IPS-18a (cell line): ENCODE data around the gene OPTC.
A peak's percentile ranks its signal among the peaks of the same experiment; 100 is the strongest.
"Not testable (repeated sequence)": the region's sequence is repeated elsewhere in the genome, so short reads cannot be mapped to it uniquely, and the experiment has no call there.

Source experiments
- H3K27ac ChIP-seq: one replicate; pipeline ENCODE4 v1.5.1; 2013; ENCODE audit warnings: low read length
- H3K27me3 ChIP-seq: one replicate; pipeline ENCODE4 v1.6.1; 2013; ENCODE audit warnings: mild to moderate bottlenecking, low read length; ENCODE audit not compliant: control insufficient read depth, insufficient read depth
- H3K36me3 ChIP-seq: one replicate; pipeline ENCODE4 v1.6.1; 2013; ENCODE audit warnings: low read depth, low read length; ENCODE audit not compliant: control insufficient read depth
- H3K4me1 ChIP-seq: one replicate; pipeline ENCODE4 v1.6.1; 2013; ENCODE audit warnings: low read depth, low read length; ENCODE audit not compliant: control insufficient read depth
- H3K4me3 ChIP-seq: one replicate; pipeline ENCODE4 v1.5.1; 2013; ENCODE audit warnings: low read length
- H3K9ac ChIP-seq: one replicate; pipeline ENCODE4 v1.6.1; 2013; ENCODE audit warnings: mild to moderate bottlenecking, low read length, moderate library complexity
- H3K9me3 ChIP-seq: one replicate; pipeline ENCODE4 v1.6.1; 2013; ENCODE audit warnings: low read depth, low read length; ENCODE audit not compliant: control insufficient read depth

Gene OPTC

DNA sequence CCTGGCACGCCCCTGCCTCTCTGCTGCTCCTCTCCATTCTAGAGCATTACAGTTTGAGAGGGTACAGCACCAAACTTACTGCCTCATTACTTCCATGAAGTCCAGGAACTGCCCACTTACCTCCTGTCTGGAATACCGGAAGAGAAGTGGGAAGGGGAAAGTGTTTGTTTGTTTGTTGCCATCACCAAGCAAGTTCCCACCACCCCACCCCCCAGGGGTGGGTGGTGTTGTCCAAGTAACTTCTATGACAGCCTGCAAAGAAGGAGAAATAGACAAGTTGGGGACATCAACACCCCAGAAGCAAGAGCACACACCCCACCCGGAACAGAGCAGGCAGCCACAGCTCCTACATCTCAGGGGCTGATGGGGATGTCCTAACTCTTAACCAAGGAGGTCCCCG is 18.0 kb downstream of the OPTC start:
- H3K9ac ChIP-seq = no peak overlapping the region
- no peak overlapping the region for H3K27ac ChIP-seq

DNA sequence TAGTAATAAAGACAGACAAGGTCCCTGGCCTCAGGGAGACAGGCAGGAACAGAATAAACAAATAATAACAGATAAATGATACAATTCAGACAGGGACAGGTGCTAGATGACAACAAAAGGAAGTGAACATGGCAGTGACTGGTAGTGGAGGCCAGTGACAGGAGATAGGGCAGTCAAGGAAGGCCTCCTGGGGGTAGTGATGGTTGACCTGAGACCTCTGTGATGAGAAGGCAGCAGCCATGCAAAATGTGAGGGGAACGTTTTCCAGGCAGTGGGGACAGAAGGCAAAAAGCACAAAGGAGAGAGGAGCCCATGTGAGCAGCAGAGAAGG is 18.5 kb downstream of the OPTC start:
- H3K27ac ChIP-seq = no peak overlapping the region
- no peak overlapping the region for H3K9ac ChIP-seq
- no peaks in the 10 kb centered on the region for H3K9me3 ChIP-seq

More for the DNA sequence above, 18.0 kb downstream of the OPTC start:
- H3K36me3 ChIP-seq = no peaks in the 10 kb centered on the region
- no peak overlapping the region for H3K4me3 ChIP-seq
- peaks cover 51% of the 10 kb centered on the region for H3K27me3 ChIP-seq
- H3K9me3 ChIP-seq = no peaks in the 10 kb centered on the region
- H3K4me1 ChIP-seq = peaks cover 48% of the 10 kb centered on the region

DNA sequence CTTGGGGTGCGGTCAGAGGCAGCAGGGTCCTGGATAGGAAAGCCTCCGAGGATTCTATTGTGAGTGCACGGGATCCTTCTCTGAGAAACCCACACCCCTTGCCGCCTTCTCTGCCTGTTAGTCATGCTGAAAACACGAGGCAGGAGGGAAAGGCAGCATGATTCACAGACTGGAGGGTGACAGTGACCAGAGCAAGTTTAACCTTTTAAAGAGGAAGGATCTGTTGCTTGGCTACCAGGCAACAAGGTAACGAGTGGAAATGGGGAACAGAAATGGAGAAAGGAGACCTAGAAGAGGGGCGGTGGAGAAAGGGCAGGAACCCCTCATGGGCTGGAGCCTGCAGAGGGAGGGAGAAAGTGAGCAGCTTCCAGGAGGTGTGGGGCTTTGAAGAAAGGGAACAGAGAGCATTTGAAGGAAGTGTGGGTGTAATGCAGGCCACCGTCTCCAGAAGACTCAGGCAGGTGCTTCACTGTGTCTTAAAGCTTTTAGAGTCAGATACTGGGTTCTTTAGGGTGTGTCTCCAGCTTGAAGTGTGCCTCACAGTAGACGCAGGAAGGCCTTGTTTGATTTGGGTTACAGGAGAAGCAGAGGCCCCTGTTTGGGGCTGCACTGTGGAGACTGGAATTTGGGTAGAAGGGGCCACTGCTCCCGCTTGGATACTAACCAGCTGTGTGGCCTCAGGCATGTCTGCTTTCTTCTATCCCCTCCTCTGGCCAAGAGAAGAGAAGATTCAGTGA is 19.1 kb downstream of the OPTC start:
- Histone ChIP-seq H3K9me3 (no peaks in the 10 kb centered on the region), H3K4me3 (no peak overlapping the region), H3K9ac (no peak overlapping the region)

More for the DNA sequence above, 18.5 kb downstream of the OPTC start:
- H3K27me3 ChIP-seq = peaks cover 56% of the 10 kb centered on the region
- H3K4me3 ChIP-seq = no peak overlapping the region
- H3K4me1 ChIP-seq = peaks cover 49% of the 10 kb centered on the region
- no peaks in the 10 kb centered on the region for H3K36me3 ChIP-seq

DNA sequence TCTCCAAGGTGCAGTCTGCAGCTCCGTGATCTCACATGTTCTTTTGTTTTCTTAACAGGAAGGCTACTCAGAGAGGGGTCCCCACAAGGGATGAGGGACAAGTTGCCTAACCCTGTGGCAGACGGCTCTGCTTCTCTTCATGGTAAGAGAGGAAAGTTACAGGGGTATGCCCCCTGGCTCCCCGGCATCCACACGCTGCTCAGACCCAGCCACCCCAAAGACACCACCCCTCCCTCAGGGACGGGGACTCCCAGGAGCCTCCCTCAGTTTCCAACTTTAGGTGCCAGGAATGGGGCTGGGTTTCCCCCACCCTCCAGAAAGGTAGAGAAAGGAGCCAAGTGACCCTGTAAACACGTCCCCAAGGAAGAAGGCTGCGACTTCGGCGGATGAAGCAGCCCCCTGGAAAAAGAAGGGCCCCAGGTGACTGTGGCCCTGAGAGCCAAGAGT is 19.7 kb downstream of the OPTC start:
- peak overlapping the region; percentile 40 for H3K4me3 ChIP-seq
- peak overlapping the region; percentile 40 for H3K9ac ChIP-seq

More for the DNA sequence above, 19.1 kb downstream of the OPTC start:
- no peak overlapping the region for H3K27ac ChIP-seq
- peaks cover 62% of the 10 kb centered on the region for H3K27me3 ChIP-seq
- H3K4me1 ChIP-seq = peaks cover 48% of the 10 kb centered on the region
- H3K36me3 ChIP-seq = no peaks in the 10 kb centered on the region

DNA sequence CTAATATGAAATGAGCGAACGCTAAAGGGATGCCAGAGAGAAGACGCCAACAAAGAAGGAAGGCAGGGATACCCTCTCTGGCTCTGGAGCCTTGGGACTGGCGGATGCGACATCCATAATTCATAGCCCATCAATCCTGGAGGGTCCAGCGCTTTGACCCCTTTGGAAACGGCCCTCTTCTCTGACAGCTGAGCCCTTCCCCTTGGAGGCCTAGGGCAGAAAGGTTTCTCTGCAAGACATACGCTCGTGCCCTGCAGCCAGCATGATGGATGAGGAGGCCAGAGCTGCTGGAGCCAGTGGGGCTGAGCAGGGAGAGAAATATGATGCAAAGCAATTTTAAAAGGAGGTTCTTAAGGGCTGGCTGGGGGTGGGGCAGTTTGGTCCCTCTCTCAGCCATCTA is 22.2 kb downstream of the OPTC start:
- Histone ChIP-seq H3K27me3 (peaks cover 91% of the 10 kb centered on the region), H3K4me3 (no peak overlapping the region), H3K9ac (no peak overlapping the region), H3K9me3 (no peaks in the 10 kb centered on the region), H3K4me1 (peaks cover 58% of the 10 kb centered on the region), H3K36me3 (no peaks in the 10 kb centered on the region), H3K27ac (no peak overlapping the region)

More for the DNA sequence above, 19.7 kb downstream of the OPTC start:
- Histone ChIP-seq H3K4me1 (peaks cover 44% of the 10 kb centered on the region), H3K27me3 (peaks cover 68% of the 10 kb centered on the region), H3K9me3 (no peaks in the 10 kb centered on the region), H3K36me3 (no peaks in the 10 kb centered on the region), H3K27ac (no peak overlapping the region)

DNA sequence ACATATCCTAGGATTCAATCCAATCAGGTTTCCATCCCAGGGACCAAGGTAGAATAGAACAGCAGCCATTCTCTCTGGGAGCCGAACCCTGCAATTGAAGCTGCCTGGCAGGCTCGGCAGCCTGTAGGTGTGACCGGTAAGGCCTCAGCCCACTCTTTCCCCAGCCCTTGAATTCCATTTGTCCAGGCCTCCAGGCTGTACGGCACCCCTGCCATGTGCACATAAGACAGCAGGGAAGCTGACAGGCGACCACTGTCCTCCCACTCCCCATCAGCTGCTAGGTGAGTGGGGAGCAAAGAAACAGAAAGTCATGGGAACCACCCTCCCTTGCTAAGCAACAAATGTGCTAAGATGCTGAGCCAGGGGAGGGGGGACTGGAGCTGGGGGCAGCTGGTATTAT is 23.0 kb downstream of the OPTC start:
- Histone ChIP-seq H3K9ac (no peak overlapping the region), H3K36me3 (no peaks in the 10 kb centered on the region), H3K4me1 (peaks cover 65% of the 10 kb centered on the region), H3K27me3 (peaks cover 97% of the 10 kb centered on the region), H3K9me3 (no peaks in the 10 kb centered on the region), H3K4me3 (no peak overlapping the region), H3K27ac (no peak overlapping the region)

DNA sequence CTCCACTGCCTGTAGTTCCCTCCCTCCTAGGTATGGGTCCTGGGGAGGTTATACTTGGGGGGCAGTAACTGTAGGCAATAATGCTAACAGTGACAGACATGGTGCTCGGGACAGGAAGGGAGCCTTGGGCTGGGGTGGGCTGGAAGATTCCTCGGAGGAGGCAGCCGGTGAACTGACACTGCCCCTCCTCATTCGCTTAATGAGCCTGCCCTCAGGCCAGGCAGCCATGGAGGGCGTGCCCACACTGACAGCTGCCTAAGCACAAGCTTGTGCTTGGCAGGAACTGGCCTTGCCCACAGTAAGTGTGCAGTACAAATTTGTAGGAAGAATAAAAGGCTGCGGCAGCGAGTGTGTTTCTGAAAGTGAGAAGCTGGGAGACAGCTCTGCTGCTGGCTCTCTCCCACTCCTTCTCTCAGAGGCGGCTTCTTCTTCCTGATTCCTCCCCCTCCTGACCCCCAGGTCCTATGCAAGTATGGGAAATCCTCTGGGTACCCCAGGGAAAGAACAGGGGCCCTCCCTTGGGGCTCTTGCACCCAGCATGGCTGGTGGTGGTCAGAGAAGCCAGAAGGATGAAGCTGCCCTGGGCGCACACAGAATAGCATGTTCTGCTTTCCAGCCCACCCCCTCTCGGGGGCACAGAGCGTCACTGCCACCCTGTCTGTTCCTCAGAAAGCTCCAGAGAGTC is 23.6 kb downstream of the OPTC start:
- Histone ChIP-seq H3K4me3 (no peak overlapping the region), H3K4me1 (peaks cover 70% of the 10 kb centered on the region), H3K9me3 (no peaks in the 10 kb centered on the region), H3K9ac (no peak overlapping the region), H3K27ac (no peak overlapping the region), H3K27me3 (peaks cover 93% of the 10 kb centered on the region), H3K36me3 (no peaks in the 10 kb centered on the region)

DNA sequence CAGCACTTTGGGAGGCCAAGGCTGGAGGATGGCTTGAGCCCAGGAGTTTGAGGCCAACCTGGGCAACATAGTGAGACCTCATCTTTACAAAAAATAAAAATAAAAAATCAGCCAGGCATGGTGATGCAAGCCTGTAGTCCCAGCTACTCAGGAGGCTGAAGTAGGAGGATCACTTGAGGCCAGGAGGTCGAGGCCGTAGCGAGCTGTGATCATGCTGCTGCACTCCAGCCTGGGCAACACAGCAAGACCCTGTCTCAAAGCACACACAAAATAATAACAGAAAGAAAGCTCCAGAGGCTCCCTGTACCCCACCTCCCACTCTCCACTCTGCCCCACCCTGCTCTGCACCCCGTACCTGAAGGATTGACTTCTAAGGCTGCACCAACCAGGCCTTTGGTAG is 24.2 kb downstream of the OPTC start:
- H3K4me1 ChIP-seq = peaks cover 68% of the 10 kb centered on the region
- not testable (repeated sequence) for H3K36me3 ChIP-seq, H3K9ac ChIP-seq, H3K4me3 ChIP-seq, H3K9me3 ChIP-seq, H3K27ac ChIP-seq
- H3K27me3 ChIP-seq = peaks cover 87% of the 10 kb centered on the region

DNA sequence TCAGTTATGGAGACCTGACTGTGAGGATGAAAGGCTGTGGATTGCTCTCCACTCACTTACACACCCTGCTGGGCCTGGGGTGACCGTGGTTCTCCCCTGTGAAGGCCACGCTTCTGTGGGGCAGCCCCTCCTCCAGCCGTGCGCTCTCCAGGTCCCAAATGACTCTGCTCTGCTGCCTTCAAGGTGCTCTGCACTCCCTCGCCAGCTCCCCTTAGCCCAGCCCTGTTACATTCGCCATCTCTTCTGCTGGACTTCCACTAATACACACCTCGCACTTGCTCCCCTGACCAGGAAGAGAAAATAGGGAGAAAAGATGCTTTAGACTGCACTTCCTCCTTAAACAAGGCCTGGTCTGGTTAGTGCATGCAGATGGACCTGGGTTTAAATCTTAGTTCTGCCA is 24.6 kb downstream of the OPTC start:
- Histone ChIP-seq H3K9ac (no peak overlapping the region), H3K27ac (no peak overlapping the region), H3K36me3 (no peaks in the 10 kb centered on the region), H3K4me1 (peaks cover 64% of the 10 kb centered on the region), H3K27me3 (peaks cover 83% of the 10 kb centered on the region), H3K4me3 (peak overlapping the region; percentile 36), H3K9me3 (no peaks in the 10 kb centered on the region)

DNA sequence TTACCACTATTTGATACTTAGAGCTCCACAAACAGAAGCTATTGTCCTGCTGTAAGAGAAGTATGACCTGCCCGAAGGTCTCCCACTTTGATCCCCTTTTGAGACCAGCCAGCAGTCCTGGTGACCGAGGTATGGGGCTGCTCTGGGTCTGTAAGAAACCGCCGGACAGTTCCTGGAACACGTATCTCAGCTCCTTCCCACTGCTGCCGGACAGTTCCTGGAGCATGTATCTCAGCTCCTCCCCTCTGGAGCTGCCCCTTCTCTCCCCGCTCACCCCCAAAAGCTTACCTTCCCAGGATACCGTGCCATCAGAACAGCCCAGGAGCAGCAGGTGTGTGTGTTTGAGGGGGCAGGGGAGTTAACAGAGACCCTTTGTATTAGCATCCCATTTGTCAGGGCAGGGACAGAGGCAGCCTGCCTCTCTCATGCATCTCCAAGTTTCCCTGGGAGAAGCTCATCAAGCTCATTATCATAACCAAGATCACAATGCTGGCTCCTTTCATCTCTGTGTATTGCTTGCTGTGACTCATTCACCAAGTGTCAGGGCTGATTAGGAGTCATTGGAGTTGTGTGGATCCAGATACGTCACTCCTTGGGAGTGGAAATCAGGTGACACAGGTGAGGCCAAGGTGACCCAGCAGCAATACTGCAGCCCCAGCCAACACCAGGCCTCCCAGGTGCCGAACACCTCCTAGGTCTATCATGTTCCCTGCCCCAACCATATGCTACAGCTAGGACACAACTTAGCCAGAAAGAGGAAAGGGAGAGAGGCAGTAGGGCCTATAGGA is 25.3 kb downstream of the OPTC start:
- peaks cover 60% of the 10 kb centered on the region for H3K4me1 ChIP-seq
- H3K27me3 ChIP-seq = peaks cover 77% of the 10 kb centered on the region
- no peaks in the 10 kb centered on the region for H3K9me3 ChIP-seq
- peak overlapping the region; percentile 36 for H3K4me3 ChIP-seq
- no peak overlapping the region for H3K9ac ChIP-seq
- no peaks in the 10 kb centered on the region for H3K36me3 ChIP-seq
- no peak overlapping the region for H3K27ac ChIP-seq

DNA sequence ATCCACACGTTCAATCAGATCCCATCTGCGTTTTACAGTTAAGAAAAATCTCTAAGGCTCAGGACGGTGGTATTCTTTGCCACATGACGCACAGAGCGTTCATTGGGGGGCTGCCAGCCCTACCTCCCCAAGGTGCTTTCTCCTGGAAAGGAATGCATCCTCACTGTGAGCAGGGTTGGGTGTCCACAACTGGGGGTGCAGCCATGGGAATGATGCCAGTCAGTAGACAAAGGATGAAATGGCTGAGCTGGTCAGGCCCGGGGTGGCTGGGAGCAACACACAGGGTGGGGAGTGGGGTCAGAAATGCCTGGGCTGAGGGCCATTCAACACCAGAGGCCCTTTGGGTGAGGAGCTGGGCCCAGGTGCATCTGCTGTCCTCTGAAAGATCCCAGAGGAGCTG is 25.9 kb downstream of the OPTC start:
- H3K4me1 ChIP-seq = peaks cover 61% of the 10 kb centered on the region

More for the DNA sequence above, 25.9 kb downstream of the OPTC start:
- H3K4me3 ChIP-seq = peak overlapping the region; percentile 36
- no peaks in the 10 kb centered on the region for H3K36me3 ChIP-seq
- H3K9me3 ChIP-seq = no peaks in the 10 kb centered on the region
- peaks cover 70% of the 10 kb centered on the region for H3K27me3 ChIP-seq
- H3K27ac ChIP-seq = no peak overlapping the region
- no peak overlapping the region for H3K9ac ChIP-seq
